H1 (cell line): ENCODE measurements around the gene GABARAPL1. TPM values are rescaled to one million over a fixed set of nuclear protein-coding genes. Genes with fewer than 3 reads are reported as not detected.

ENCODE experiments used
- CTCF ChIA-PET: fragments of 300-600 bp; sonication (Branson Sonifier 250); formaldehyde crosslinking; loops from one replicate; lab custom pipeline; 2021; ENCODE audit not compliant: partially characterized antibody; lab: Charles Lee
- POLR2A ChIA-PET: fragments of 300-600 bp; sonication (Branson Sonifier 250); formaldehyde crosslinking; loops from one replicate; lab custom pipeline; 2021; ENCODE audit warnings: inconsistent platforms; ENCODE audit not compliant: partially characterized antibody; lab: Charles Lee
- DNase-seq, 2 experiments: peaks; one replicate each; pipeline versions ENCODE4 v3.0.0 to v3.0.0-alpha.2; 2010 to 2022; ENCODE audit warnings: low spot score in 2 of 2, low read depth in 1 of 2, mixed read lengths in 1 of 2
- FAIRE-seq: peaks from 2 replicates; lab custom pipeline; 2011; peaks lifted over from hg19 to GRCh38; lab: Jason Lieb, UNC
- H2AFZ ChIP-seq: 2 replicates; pipeline ENCODE4 v1.8.1; 2012; ENCODE audit warnings: low read length, inconsistent platforms
- H2AK5ac ChIP-seq: 2 replicates; pipeline ENCODE4 v1.6.1; 2013; ENCODE audit warnings: low read depth, low read length
- H2BK120ac ChIP-seq: replicated peaks from 2 replicates; pipeline ENCODE3; 2013; ENCODE audit warnings: low read depth, low read length, inconsistent platforms
- H2BK12ac ChIP-seq: 2 replicates; pipeline ENCODE4 v1.6.1; 2013; ENCODE audit warnings: low read depth, low read length
- H2BK15ac ChIP-seq: 2 replicates; pipeline ENCODE4 v1.6.1; 2013; ENCODE audit warnings: low read length
- H2BK20ac ChIP-seq: 2 replicates; pipeline ENCODE4 v1.6.1; 2013; ENCODE audit warnings: low read length
- H2BK5ac ChIP-seq: 2 replicates; pipeline ENCODE4 v1.6.1; 2013; ENCODE audit warnings: low read depth, low read length
- H3K14ac ChIP-seq: 2 replicates; pipeline ENCODE4 v1.6.1; 2013; ENCODE audit warnings: inconsistent platforms; ENCODE audit not compliant: insufficient read length
- H3K18ac ChIP-seq: 2 replicates; pipeline ENCODE4 v1.6.1; 2013; ENCODE audit warnings: low read length; ENCODE audit errors: extremely low read depth
- H3K23ac ChIP-seq: 2 replicates; pipeline ENCODE4 v1.6.1; 2013; ENCODE audit warnings: inconsistent platforms; ENCODE audit not compliant: insufficient read length
- H3K23me2 ChIP-seq: 2 replicates; pipeline ENCODE4 v1.6.1; 2013; ENCODE audit warnings: low read depth, low read length
- H3K27ac ChIP-seq: 2 replicates; pipeline ENCODE4 v1.6.1; 2011; ENCODE audit warnings: low read depth, low read length, inconsistent platforms
- H3K27me3 ChIP-seq, 4 experiments: replicated peaks in 1 of 4; 1 replicate in 1 of 4; 2 replicates in 3 of 4; pipeline versions ENCODE4 v1.6.1 to v1.8.1; 2011 to 2013; ENCODE audit warnings: low read length in 3 of 4, mild to moderate bottlenecking in 3 of 4, inconsistent platforms in 2 of 4, mixed read lengths in 2 of 4, moderate library complexity in 1 of 4; ENCODE audit not compliant: control insufficient read depth in 3 of 4, insufficient read depth in 3 of 4; ENCODE audit errors: extremely low read depth in 1 of 4
- H3K36me3 ChIP-seq, 4 experiments: 2 replicates each; pipeline versions ENCODE4 v1.6.1 to v1.8.1; 2011 to 2013; ENCODE audit warnings: mild to moderate bottlenecking in 4 of 4, low read length in 3 of 4, moderate library complexity in 2 of 4, control low read depth in 1 of 4, inconsistent platforms in 1 of 4; ENCODE audit not compliant: insufficient read depth in 4 of 4, control insufficient read depth in 2 of 4
- H3K4ac ChIP-seq: replicated peaks from 2 replicates; pipeline ENCODE3; 2013; ENCODE audit warnings: low read length, low read depth, mixed read lengths, inconsistent platforms; ENCODE audit not compliant: insufficient read length
- H3K4me1 ChIP-seq, 4 experiments: replicated peaks in 1 of 4; 1 replicate in 1 of 4; 2 replicates in 3 of 4; pipeline versions ENCODE4 v1.6.1 to v1.8.1; 2011 to 2013; ENCODE audit warnings: low read length in 3 of 4, inconsistent platforms in 2 of 4, mixed read lengths in 1 of 4; ENCODE audit not compliant: insufficient read depth in 4 of 4, control insufficient read depth in 3 of 4
- H3K4me2 ChIP-seq, 2 experiments: 2 replicates each; pipeline versions ENCODE4 v1.6.1 to v1.8.1; 2011 to 2013; ENCODE audit warnings: low read depth in 2 of 2, low read length in 2 of 2, control low read depth in 1 of 2, inconsistent platforms in 1 of 2, mild to moderate bottlenecking in 1 of 2; ENCODE audit not compliant: insufficient read depth in 1 of 2
- H3K4me3 ChIP-seq, 4 experiments: fragments of 200-600, 300-600 bp in 1 of 4; sonication (generic), shearing (Covaris generic), sonication (Bioruptor Twin) in 1 of 4; 2 replicates each; pipeline versions ENCODE4 v1.5.1 to v1.8.1; 2011 to 2016; ENCODE audit warnings: low read length in 4 of 4, low read depth in 3 of 4, control low read depth in 2 of 4, inconsistent platforms in 2 of 4, mild to moderate bottlenecking in 2 of 4, mixed read lengths in 1 of 4, moderate library complexity in 1 of 4; ENCODE audit not compliant: insufficient read depth in 2 of 4; ENCODE audit errors: extremely low read depth in 1 of 4
- H3K56ac ChIP-seq: replicated peaks from 2 replicates; pipeline ENCODE3; 2013; ENCODE audit warnings: low read depth, mild to moderate bottlenecking, mixed read lengths, low read length, inconsistent platforms; ENCODE audit not compliant: insufficient read length
- H3K79me1 ChIP-seq: 2 replicates; pipeline ENCODE4 v1.6.1; 2013; ENCODE audit warnings: low read depth, low read length, control low read depth
- H3K79me2 ChIP-seq, 2 experiments: 2 replicates each; pipeline versions ENCODE4 v1.6.1 to v1.8.1; 2012 to 2013; ENCODE audit warnings: low read length in 2 of 2, mild to moderate bottlenecking in 2 of 2, inconsistent platforms in 1 of 2; ENCODE audit not compliant: insufficient read depth in 2 of 2, control insufficient read depth in 1 of 2
- H3K9ac ChIP-seq, 4 experiments: replicated peaks in 1 of 4; 1 replicate in 1 of 4; 2 replicates in 3 of 4; pipeline versions ENCODE4 v1.6.1 to v1.8.1; 2011 to 2013; ENCODE audit warnings: low read depth in 3 of 4, low read length in 3 of 4, control low read depth in 2 of 4, mild to moderate bottlenecking in 2 of 4, moderate library complexity in 2 of 4, inconsistent platforms in 1 of 4; ENCODE audit errors: extremely low read depth in 1 of 4
- H3K9me3 ChIP-seq, 2 experiments: 2 replicates each; pipeline versions ENCODE4 v1.6.1 to v1.8.1; 2012 to 2013; ENCODE audit warnings: mild to moderate bottlenecking in 2 of 2, moderate library complexity in 2 of 2, control low read depth in 1 of 2, inconsistent platforms in 1 of 2, low read depth in 1 of 2, low read length in 1 of 2, mixed read lengths in 1 of 2; ENCODE audit not compliant: insufficient read depth in 2 of 2
- H4K20me1 ChIP-seq, 2 experiments: replicated peaks in 1 of 2; 2 replicates each; pipeline versions ENCODE3 to v1.8.1; 2011 to 2013; ENCODE audit warnings: inconsistent platforms in 2 of 2, low read length in 2 of 2, mild to moderate bottlenecking in 1 of 2; ENCODE audit not compliant: insufficient read depth in 2 of 2, control insufficient read depth in 1 of 2
- H4K5ac ChIP-seq: 2 replicates; pipeline ENCODE4 v1.6.1; 2013; ENCODE audit warnings: low read length, low read depth, mixed read lengths, inconsistent platforms; ENCODE audit not compliant: insufficient read length
- H4K8ac ChIP-seq: 2 replicates; pipeline ENCODE4 v1.8.0; 2013; ENCODE audit warnings: mild to moderate bottlenecking, moderate library complexity, low read length, inconsistent platforms; ENCODE audit not compliant: insufficient read depth; ENCODE audit errors: extremely low read depth
- H4K91ac ChIP-seq: replicated peaks from 2 replicates; pipeline ENCODE3; 2013; ENCODE audit warnings: low read length, mixed read lengths, inconsistent platforms; ENCODE audit not compliant: insufficient read length
- BACH1 ChIP-seq: IDR thresholded peaks from 2 replicates; pipeline ENCODE4 v1.6.1; 2012; ENCODE audit warnings: low read length, improper control_type of control experiment
- BCL11A ChIP-seq, 2 experiments: IDR thresholded peaks; one replicate each; pipeline ENCODE4 v1.6.1; 2011; ENCODE audit warnings: low read depth in 2 of 2, low read length in 2 of 2, mild to moderate bottlenecking in 2 of 2
- CBX5 ChIP-seq: fragments of 300-800, 300-1000 bp; sonication (generic); IDR thresholded peaks from 2 replicates; pipeline ENCODE4 v1.7.1; 2016; ENCODE audit warnings: antibody characterized with exemption, low read length, low read depth
- NANOG ChIP-seq: IDR thresholded peaks from 2 replicates; pipeline ENCODE4 v1.6.1; 2011; ENCODE audit warnings: low read length, low read depth, mild to moderate bottlenecking, inconsistent platforms; ENCODE audit not compliant: insufficient read depth, poor library complexity, severe bottlenecking
- NRF1 ChIP-seq: IDR thresholded peaks from 2 replicates; pipeline ENCODE4 v1.6.1; 2011; ENCODE audit warnings: mild to moderate bottlenecking, low read depth, low read length, improper control_type of control experiment
- POLR2A ChIP-seq, 2 experiments: IDR thresholded peaks; 1 replicate in 1 of 2; 2 replicates in 1 of 2; pipeline ENCODE4 v1.6.1; 2011; ENCODE audit warnings: low read depth in 2 of 2, low read length in 2 of 2, mild to moderate bottlenecking in 2 of 2; ENCODE audit errors: control extremely low read depth in 1 of 2
- RFX5 ChIP-seq: IDR thresholded peaks from 2 replicates; pipeline ENCODE4 v1.6.1; 2011; ENCODE audit warnings: low read depth, low read length, improper control_type of control experiment, borderline replicate concordance
- RNF2 ChIP-seq: fragments of 200-900, 300-1000 bp; sonication (generic); IDR thresholded peaks from 2 replicates; pipeline ENCODE4 v1.7.1; 2016; ENCODE audit warnings: borderline replicate concordance, low read depth, mild to moderate bottlenecking, antibody characterized with exemption, low read length; ENCODE audit not compliant: poor library complexity, severe bottlenecking; ENCODE audit errors: missing control alignments
- TBP ChIP-seq: IDR thresholded peaks from 2 replicates; pipeline ENCODE4 v1.6.1; 2011; ENCODE audit warnings: low read depth, low read length, improper control_type of control experiment
- WGBS, 2 experiments: shearing (Covaris generic) in 1 of 2; methylation state at CpG; one replicate each; pipeline versions ENCODE4 v1.1.6 to v1.1.7; 2013 to 2015; ENCODE audit warnings: low lambda C conversion rate in 2 of 2, mixed read lengths in 2 of 2, inconsistent platforms in 1 of 2, low coverage in 1 of 2, missing lambda C conversion rate in 1 of 2; ENCODE audit not compliant: insufficient replicate concordance in 2 of 2, insufficient coverage in 1 of 2, insufficient read length in 1 of 2; ENCODE audit errors: extremely low coverage in 1 of 2, missing lambda C conversion rate in 1 of 2; 5-methylcytosine and 5-hydroxymethylcytosine counted together
- polyA plus RNA-seq, 7 experiments: library from polyadenylated mRNA; depleted of rRNA in 3 of 7; stranded (reverse) in 5 of 7; unstranded in 2 of 7; fragments of >200 nt in 5 of 7; fragments of 200-250 nt in 2 of 7; gene quantifications; 1 replicate in 5 of 7; 2 replicates in 1 of 7; 4 replicates in 1 of 7; pipeline versions ENCODE4 v1.2.1 to v1.2.3, GENCODE V29; 2011 to 2013; ENCODE audit warnings: missing spikeins in 2 of 7, mixed read lengths in 2 of 7
- total RNA-seq: library from RNA; stranded (reverse); fragmentation: NEBNext Ultra II Directional; extraction: Animal tissue kit (Norgen Biotek cat#: 25700); gene quantifications from 2 replicates; pipeline ENCODE4 v1.2.1, GENCODE V29; 2021
- TF ChIP-seq, protein P1 (sequence below): IDR thresholded peaks from 2 replicates; pipeline ENCODE4 v1.6.1; 2011; ENCODE audit warnings: low read length, improper control_type of control experiment

The GABARAPL1 gene
- total and polyA plus RNA-seq, 2 of the 8 experiments (the other 6 are each of a cell fraction or from before 2014, with no cell fraction given): 56.1 to 87.9 TPM

DNA sequence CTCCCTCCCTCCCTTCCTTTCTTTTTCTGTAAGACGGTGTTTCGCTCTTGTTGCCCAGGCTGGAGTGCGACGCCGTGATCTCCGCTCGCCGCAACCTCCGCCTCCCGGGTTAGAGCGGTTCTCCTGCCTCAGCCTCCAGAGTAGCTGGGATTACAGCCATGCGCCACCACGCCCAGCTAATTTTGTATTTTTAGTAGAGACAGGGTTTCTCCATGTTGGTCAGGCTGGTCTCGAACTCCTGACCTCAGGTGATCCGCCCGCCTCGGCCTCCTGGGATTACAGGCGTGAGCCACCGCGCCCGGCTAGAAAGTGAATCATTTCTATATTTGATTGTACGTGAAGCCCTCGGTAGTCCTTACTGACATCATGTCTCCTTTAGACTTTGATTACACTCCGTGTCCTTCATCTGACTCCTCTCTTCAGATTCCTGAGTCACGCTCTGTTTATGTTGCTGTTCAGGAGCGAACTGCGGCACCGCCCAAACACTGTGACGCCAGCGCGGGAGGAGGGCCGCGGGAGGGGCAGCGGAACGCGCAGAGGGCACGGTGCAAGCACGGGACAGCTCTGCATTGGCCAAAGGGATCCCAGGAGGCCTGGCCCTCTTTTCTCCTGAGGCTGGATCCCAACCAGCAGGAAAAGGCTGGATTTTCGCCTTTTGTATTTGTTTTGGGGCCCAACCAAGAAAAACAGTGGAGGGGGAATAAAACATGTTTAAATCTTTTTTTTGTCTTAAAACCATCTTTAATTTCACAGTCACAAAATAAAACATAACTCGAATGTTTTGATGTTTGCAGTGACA is 538 bp upstream of the GABARAPL1 start:
- Histone ChIP-seq H3K27ac (peak overlapping the region; percentile 86), H3K9ac (peak overlapping the region in 3 of 4 experiments; percentile 69 to 88 (median 87); a peak in 5 of 7 replicates), H3K27me3 (no peaks in the 10 kb centered on the region), H2BK5ac (peak overlapping the region; percentile 26; the same call in 1 of the 2 replicates), H4K91ac (no peak overlapping the region), H3K9me3 (no peaks in the 10 kb centered on the region), H3K18ac (no peak overlapping the region), H3K23ac (no peak overlapping the region), H4K8ac (peak overlapping the region; percentile 96), H3K36me3 (no peaks in the 10 kb centered on the region; a peak in 1 of 8 replicates), H3K23me2 (peaks cover 8% of the 10 kb centered on the region), H4K20me1 (no peaks in the 10 kb centered on the region), H2BK12ac (peak overlapping the region; percentile 45; the same call in 1 of the 2 replicates), H3K79me1 (peaks cover 2% of the 10 kb centered on the region; the same call in 1 of the 2 replicates), H4K5ac (peak overlapping the region; percentile 47), H3K4me1 (peaks cover 0 to 10% (median 3%) of the 10 kb centered on the region in 4 experiments; a peak in 5 of 7 replicates), H3K14ac (no peak overlapping the region), H3K79me2 (peaks cover 0 to 33% of the 10 kb centered on the region in 2 experiments; a peak in 3 of 4 replicates), H2BK15ac (no peak overlapping the region), H2AK5ac (no peak overlapping the region; the same call in 1 of the 2 replicates), H3K4ac (no peak overlapping the region), H2BK20ac (no peak overlapping the region), H2AFZ (no peak overlapping the region; the same call in 1 of the 2 replicates), H3K56ac (no peak overlapping the region), H3K4me3 (peak overlapping the region; percentile 66 to 97 (median 88)), H3K4me2 (peak overlapping the region; percentile 72 to 94), H2BK120ac (no peak overlapping the region)
- peak; percentile 69 for FAIRE-seq
- 43% methylated on average over 37 of the region's 40 CpGs; no CpG with 5 or more reads in 1 of the 2 experiments for WGBS, 2 experiments
- POLR2A ChIA-PET: interaction anchor here (0.6 to 3.1 kb wide), 5 partner anchors 8 to 510 kb away, joined by 3 to 14 read pairs (median 6); no protein-coding TSS in a partner anchor
- DNase-seq: peak; percentile 72 to 85
- CTCF ChIA-PET: interaction anchor here (2.3 kb wide), 1 partner anchor 16 kb away, joined by 5 read pairs; no protein-coding TSS in a partner anchor
- TF ChIP-seq NANOG (no peak), BCL11A (IDR thresholded peaks at IDR 0.05; ENCODE audit: low read depth in 2 of 2, low read length in 2 of 2) (no peak), CBX5 (no peak), NRF1 (no peak), RNF2 (no peak), TBP (peak; percentile 81), RFX5 (no peak), BACH1 (peak; percentile 82), POLR2A (IDR thresholded peaks at IDR 0.05; ENCODE audit: control extremely low read depth in 1 of 2, low read depth in 2 of 2, low read length in 2 of 2) (peak; percentile 53 to 93)
- TF ChIP-seq, protein P1, sequence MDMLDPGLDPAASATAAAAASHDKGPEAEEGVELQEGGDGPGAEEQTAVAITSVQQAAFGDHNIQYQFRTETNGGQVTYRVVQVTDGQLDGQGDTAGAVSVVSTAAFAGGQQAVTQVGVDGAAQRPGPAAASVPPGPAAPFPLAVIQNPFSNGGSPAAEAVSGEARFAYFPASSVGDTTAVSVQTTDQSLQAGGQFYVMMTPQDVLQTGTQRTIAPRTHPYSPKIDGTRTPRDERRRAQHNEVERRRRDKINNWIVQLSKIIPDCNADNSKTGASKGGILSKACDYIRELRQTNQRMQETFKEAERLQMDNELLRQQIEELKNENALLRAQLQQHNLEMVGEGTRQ: no peak
